Activated B cell treated with CpG ODN at 0.5 μM for 24 hours (primary cell): ENCODE measurements around the gene TMEM205. TPM values are rescaled to one million over a fixed set of nuclear protein-coding genes. Genes with fewer than 3 reads are reported as not detected.
"Not testable (repeated sequence)": the region's sequence is repeated elsewhere in the genome, so short reads cannot be mapped to it uniquely, and the experiment has no call there.

ENCODE experiments used
- ATAC-seq: fragments of 200-7000 bp; cut with Tn5 transposase; one replicate; pipeline ENCODE4 v1.10.0; 2021; ENCODE audit warnings: low read depth, mild to moderate bottlenecking, moderate library complexity
- CTCF ChIA-PET: fragments of 350-600 bp; sonication (Branson Sonifier 250); formaldehyde crosslinking; loops from one replicate; lab custom pipeline; 2021; ENCODE audit warnings: antibody characterized with exemption; lab: Charles Lee
- POLR2A ChIA-PET: fragments of 350-600 bp; sonication (Branson Sonifier 250); formaldehyde crosslinking; loops from one replicate; lab custom pipeline; 2021; ENCODE audit warnings: antibody characterized with exemption; lab: Charles Lee
- DNase-seq: peaks from one replicate; pipeline ENCODE4 v3.0.0; 2022
- H3K27ac Mint-ChIP-seq: one replicate; pipeline ENCODE4 v1.8.0; 2020; ENCODE audit warnings: mixed read lengths
- H3K27me3 Mint-ChIP-seq: one replicate; pipeline ENCODE4 v1.8.0; 2021; ENCODE audit warnings: mixed read lengths
- H3K36me3 Mint-ChIP-seq: one replicate; pipeline ENCODE4 v1.8.0; 2021; ENCODE audit warnings: low read depth, mixed read lengths
- H3K4me1 Mint-ChIP-seq: one replicate; pipeline ENCODE4 v1.8.0; 2021; ENCODE audit warnings: mixed read lengths
- H3K4me3 Mint-ChIP-seq: one replicate; pipeline ENCODE4 v1.8.0; 2020; ENCODE audit warnings: mild to moderate bottlenecking, mixed read lengths
- H3K9me3 Mint-ChIP-seq: one replicate; pipeline ENCODE4 v1.8.0; 2020; ENCODE audit warnings: mixed read lengths
- CTCF ChIP-seq: fragments of 200-600 bp; IDR thresholded peaks from one replicate; pipeline ENCODE4 v1.8.0; 2022; ENCODE audit warnings: antibody characterized with exemption, mild to moderate bottlenecking
- intact Hi-C: fragments of 100-400 bp; cut with micrococcal nuclease; formaldehyde crosslinking; loops from one replicate; pipeline ENCODE4 v1.15.1; 2024
- total RNA-seq: library from RNA; stranded (reverse); gene quantifications from 2 replicates; pipeline ENCODE4 v1.2.3, GENCODE V29; 2022

TMEM205 gene
- total RNA-seq, 1 donor from 2014 or later = 68.1 TPM

GRCh38 chr19:11335449-11336146 lies 10.5 kb downstream of the TMEM205 start:
- ATAC-seq = no peak
- no peak overlapping the region for H3K4me3 Mint-ChIP-seq
- TF ChIP-seq CTCF = no peak
- POLR2A ChIA-PET = no interaction called here
- intact Hi-C loops = no loop called here
- no peaks in the 10 kb centered on the region for H3K9me3 Mint-ChIP-seq
- H3K36me3 Mint-ChIP-seq = peaks cover 40% of the 10 kb centered on the region
- no peak overlapping the region for H3K27ac Mint-ChIP-seq
- no peak for DNase-seq
- no peaks in the 10 kb centered on the region for H3K27me3 Mint-ChIP-seq
- peaks cover 24% of the 10 kb centered on the region for H3K4me1 Mint-ChIP-seq
- CTCF ChIA-PET = no interaction called here

GRCh38 chr19:11333838-11334237 lies 12.2 kb downstream of the TMEM205 start:
- H3K9me3 Mint-ChIP-seq, H3K4me3 Mint-ChIP-seq, intact Hi-C loops, CTCF ChIA-PET, H3K27me3 Mint-ChIP-seq, H3K27ac Mint-ChIP-seq, DNase-seq, ATAC-seq: not testable (repeated sequence)
- POLR2A ChIA-PET = interaction anchor here (0.6 kb wide), 1 partner anchor 14 kb away, joined by 4 read pairs; no protein-coding TSS in a partner anchor
- H3K4me1 Mint-ChIP-seq = peaks cover 14% of the 10 kb centered on the region
- peaks cover 46% of the 10 kb centered on the region for H3K36me3 Mint-ChIP-seq

- DNase-seq (no peak), ATAC-seq (no peak)
- no peak overlapping the region for H3K27ac Mint-ChIP-seq
- intact Hi-C loops = no loop called here
- ChIA-PET CTCF (no interaction called here), POLR2A (interaction anchor here (0.6 kb wide), 1 partner anchor 105 kb away, joined by 4 read pairs; no protein-coding TSS in a partner anchor)
- H3K4me3 Mint-ChIP-seq = no peak overlapping the region
- H3K27me3 Mint-ChIP-seq = no peaks in the 10 kb centered on the region
- H3K4me1 Mint-ChIP-seq = peaks cover 8% of the 10 kb centered on the region
- TF ChIP-seq CTCF = no peak
- H3K9me3 Mint-ChIP-seq = no peaks in the 10 kb centered on the region
- peaks cover 45% of the 10 kb centered on the region for H3K36me3 Mint-ChIP-seq
Observed at GRCh38 chr19:11332822-11333221, 13.2 kb downstream of the TMEM205 start.

GRCh38 chr19:11331502-11331901 lies 14.6 kb downstream of the TMEM205 start:
- no peak for TF ChIP-seq CTCF
- ChIA-PET CTCF (interaction anchor here (1.4 kb wide), 1 partner anchor 51 kb away, joined by 3 read pairs; no protein-coding TSS in a partner anchor), POLR2A (interaction anchor here (0.6 to 0.7 kb wide), 2 partner anchors 15 to 90 kb away, joined by 3 read pairs; partner anchors contain the start of genes CCDC159 and TMEM205)
- Mint-ChIP-seq H3K4me1 (no peaks in the 10 kb centered on the region), H3K36me3 (peaks cover 46% of the 10 kb centered on the region), H3K27ac (no peak overlapping the region), H3K4me3 (no peak overlapping the region), H3K9me3 (no peaks in the 10 kb centered on the region), H3K27me3 (no peaks in the 10 kb centered on the region)
- intact Hi-C loops = no loop called here
- ATAC-seq (no peak), DNase-seq (no peak)

GRCh38 chr19:11330127-11330526 lies 15.9 kb downstream of the TMEM205 start:
- intact Hi-C loops = no loop called here
- no peak overlapping the region for H3K27ac Mint-ChIP-seq
- ATAC-seq = no peak
- no peaks in the 10 kb centered on the region for H3K9me3 Mint-ChIP-seq
- ChIA-PET CTCF (no interaction called here), POLR2A (no interaction called here)
- H3K4me3 Mint-ChIP-seq = no peak overlapping the region
- no peaks in the 10 kb centered on the region for H3K27me3 Mint-ChIP-seq
- DNase-seq = no peak
- no peak for TF ChIP-seq CTCF
- no peaks in the 10 kb centered on the region for H3K4me1 Mint-ChIP-seq
- peaks cover 33% of the 10 kb centered on the region for H3K36me3 Mint-ChIP-seq
